Left forelimb (tissue), 1 donor: ENCODE measurements around the gene NELFB.
A peak's percentile ranks its signal among the peaks of the same experiment; 100 is the strongest.

Source experiments
- DNase-seq: peaks from one replicate; pipeline ENCODE4 v3.0.0-alpha.2; 2018; ENCODE audit warnings: low spot score

The NELFB gene

GRCh38 chr9:137314561-137315560 is 59.7 kb downstream of the NELFB start:
- DNase-seq, result peak; percentile 60

GRCh38 chr9:137315581-137316011 is 60.5 kb downstream of the NELFB start:
- DNase-seq, result peak; percentile 55

- peak; percentile 78 for DNase-seq
These were observed 61.2 kb downstream of the NELFB start for GRCh38 chr9:137316012-137316981.

GRCh38 chr9:137317021-137317717 is 62.0 kb downstream of the NELFB start:
- peak; percentile 64 for DNase-seq

GRCh38 chr9:137317718-137318511 is 62.8 kb downstream of the NELFB start:
- DNase-seq, result peak; percentile 56

- DNase-seq, result peak; percentile 62
These were observed 63.5 kb downstream of the NELFB start for GRCh38 chr9:137318602-137319001.

- peak; percentile 61 for DNase-seq
These were observed 64.0 kb downstream of the NELFB start for GRCh38 chr9:137319011-137319738.

GRCh38 chr9:137319739-137320551 is 64.8 kb downstream of the NELFB start:
- DNase-seq, result peak; percentile 57

- DNase-seq, result peak; percentile 64
These were observed 65.6 kb downstream of the NELFB start for GRCh38 chr9:137320555-137321384.

- peak; percentile 45 for DNase-seq
These were observed 66.7 kb downstream of the NELFB start for GRCh38 chr9:137321726-137322361.
